GM18505 (cell line): ENCODE data around the gene NBAS.
"Not testable (repeated sequence)": the region's sequence is repeated elsewhere in the genome, so short reads cannot be mapped to it uniquely, and the experiment has no call there.

Experiments used
- ATAC-seq: cut with Tn5 transposase; IDR thresholded peaks from one replicate; pipeline ENCODE4 v1.9.1; 2021; ENCODE audit not compliant: unreplicated experiment
- POLR2A ChIP-seq: IDR thresholded peaks from 4 replicates; pipeline ENCODE4 v1.6.1; 2011; ENCODE audit warnings: borderline replicate concordance; ENCODE audit not compliant: insufficient read depth, insufficient read length; ENCODE audit errors: extremely low read depth

The NBAS gene

GRCh38 chr2:15480552-15480951, 80.6 kb downstream of the NBAS start:
- ATAC-seq: no peak
- TF ChIP-seq POLR2A: no peak

- no peak for TF ChIP-seq POLR2A
- no peak for ATAC-seq
Observed at GRCh38 chr2:15472876-15473275, 88.3 kb downstream of the NBAS start.

- no peak for TF ChIP-seq POLR2A
- ATAC-seq: no peak
Observed at GRCh38 chr2:15472133-15472532, 89.0 kb downstream of the NBAS start.

- ATAC-seq: no peak
- TF ChIP-seq POLR2A: no peak
Observed at GRCh38 chr2:15471606-15472005, 89.5 kb downstream of the NBAS start.

GRCh38 chr2:15460112-15460620, 101.0 kb downstream of the NBAS start:
- no peak for ATAC-seq
- no peak for TF ChIP-seq POLR2A

- TF ChIP-seq POLR2A: no peak
- ATAC-seq: no peak
Observed at GRCh38 chr2:15458277-15458676, 102.9 kb downstream of the NBAS start.

- TF ChIP-seq POLR2A: no peak
- no peak for ATAC-seq
Observed at GRCh38 chr2:15457868-15458267, 103.3 kb downstream of the NBAS start.

- no peak for TF ChIP-seq POLR2A
- no peak for ATAC-seq
Observed at GRCh38 chr2:15456352-15456751, 104.8 kb downstream of the NBAS start.

GRCh38 chr2:15450808-15451207, 110.3 kb downstream of the NBAS start:
- no peak for ATAC-seq
- TF ChIP-seq POLR2A: no peak

GRCh38 chr2:15449556-15450236, 111.4 kb downstream of the NBAS start:
- no peak for ATAC-seq
- TF ChIP-seq POLR2A: no peak

- ATAC-seq: no peak
- TF ChIP-seq POLR2A: no peak
Observed at GRCh38 chr2:15448250-15448839, 112.8 kb downstream of the NBAS start.

- no peak for ATAC-seq
- no peak for TF ChIP-seq POLR2A
Observed at GRCh38 chr2:15447381-15447780, 113.8 kb downstream of the NBAS start.

GRCh38 chr2:15446961-15447360, 114.2 kb downstream of the NBAS start:
- no peak for TF ChIP-seq POLR2A
- ATAC-seq: no peak

- no peak for TF ChIP-seq POLR2A
- ATAC-seq: no peak
Observed at GRCh38 chr2:15445891-15446562, 115.1 kb downstream of the NBAS start.

- not testable (repeated sequence) for ATAC-seq
Observed at GRCh38 chr2:15439768-15440524, 121.2 kb downstream of the NBAS start.

- ATAC-seq: not testable (repeated sequence)
Observed at GRCh38 chr2:15439366-15439765, 121.8 kb downstream of the NBAS start.
